Measurements from ENCODE around the gene ZGLP1.

- no peak for TF ChIP-seq CTCF (conservative IDR thresholded peaks at IDR 0.05)
- no peak for TF ChIP-seq ZFX (IDR thresholded peaks at IDR 0.05)
These were observed 14.2 kb downstream of the ZGLP1 start for GRCh38 chr19:10295305-10295846.

Measured in C4-2B (cell line).